Effector memory CD8-positive, alpha-beta T cell (primary cell): ENCODE results near the gene AGRN.

ENCODE experiments used
- ATAC-seq: fragments of 150-1000 bp; cut with Tn5 transposase; replicated peaks from 2 replicates; pipeline ENCODE4 v1.10.0; 2021; ENCODE audit warnings: mild to moderate bottlenecking, moderate library complexity
- DNase-seq, 3 experiments: peaks; one replicate each; pipeline ENCODE4 v3.0.0; 2021
- H3K27ac Mint-ChIP-seq, 2 donors: one replicate each; pipeline ENCODE4 v1.8.0; 2022; ENCODE audit warnings: mild to moderate bottlenecking in 2 of 2, mixed read lengths in 2 of 2, moderate library complexity in 2 of 2
- H3K27me3 Mint-ChIP-seq, 2 donors: one replicate each; pipeline ENCODE4 v1.8.0; 2022; ENCODE audit warnings: mixed read lengths in 2 of 2
- H3K36me3 Mint-ChIP-seq: one replicate; pipeline ENCODE4 v1.8.0; 2022; ENCODE audit warnings: mild to moderate bottlenecking, moderate library complexity, mixed read lengths; ENCODE audit not compliant: insufficient read depth
- H3K4me1 Mint-ChIP-seq, 2 donors: one replicate each; pipeline ENCODE4 v1.8.0; 2022; ENCODE audit warnings: low read depth in 2 of 2, mixed read lengths in 2 of 2
- H3K4me3 Mint-ChIP-seq, 2 donors: one replicate each; pipeline ENCODE4 v1.8.0; 2022; ENCODE audit warnings: mild to moderate bottlenecking in 2 of 2, mixed read lengths in 2 of 2, moderate library complexity in 2 of 2
- H3K9me3 Mint-ChIP-seq, 2 donors: one replicate each; pipeline ENCODE4 v1.8.0; 2022; ENCODE audit warnings: mixed read lengths in 2 of 2

Gene AGRN

DNA sequence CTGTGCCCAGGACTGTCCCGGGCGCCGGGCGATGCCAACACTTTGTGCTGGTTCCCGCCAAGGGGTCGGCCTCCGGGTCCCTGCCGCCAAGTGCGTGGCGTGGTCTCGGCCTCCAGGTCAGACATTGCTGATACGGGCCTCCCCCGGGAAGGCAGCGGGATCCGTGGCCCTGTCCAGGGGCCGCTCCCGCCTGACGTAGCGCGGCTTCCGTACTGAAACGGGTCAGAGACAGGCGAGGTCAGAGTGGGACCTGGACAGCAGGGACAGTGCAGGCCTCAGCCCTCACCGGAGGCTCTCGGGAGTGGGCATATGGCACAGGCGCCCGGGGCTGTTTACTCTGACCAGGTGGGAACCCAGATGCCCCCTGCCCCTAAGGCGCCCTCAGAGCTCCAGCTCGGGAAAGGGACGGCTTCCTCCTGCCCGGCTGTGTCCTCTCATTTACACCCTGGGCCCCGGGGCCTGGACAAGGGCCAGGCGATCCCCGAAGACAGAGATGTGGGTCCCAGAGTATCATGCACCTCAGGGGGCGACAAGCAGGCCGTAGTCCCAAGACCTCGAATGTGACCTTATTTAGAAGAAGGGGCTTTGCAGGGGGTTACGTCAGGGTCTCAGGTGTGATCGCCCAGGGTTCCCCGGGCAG lies 63.0 kb downstream of the AGRN start:
- Mint-ChIP-seq H3K27me3 (no peaks in the 10 kb centered on the region), H3K4me3 (no peak overlapping the region), H3K36me3 (no peaks in the 10 kb centered on the region), H3K9me3 (no peaks in the 10 kb centered on the region), H3K4me1 (no peaks in the 10 kb centered on the region), H3K27ac (no peak overlapping the region)
- DNase-seq (no peak), ATAC-seq (no peak)

DNA sequence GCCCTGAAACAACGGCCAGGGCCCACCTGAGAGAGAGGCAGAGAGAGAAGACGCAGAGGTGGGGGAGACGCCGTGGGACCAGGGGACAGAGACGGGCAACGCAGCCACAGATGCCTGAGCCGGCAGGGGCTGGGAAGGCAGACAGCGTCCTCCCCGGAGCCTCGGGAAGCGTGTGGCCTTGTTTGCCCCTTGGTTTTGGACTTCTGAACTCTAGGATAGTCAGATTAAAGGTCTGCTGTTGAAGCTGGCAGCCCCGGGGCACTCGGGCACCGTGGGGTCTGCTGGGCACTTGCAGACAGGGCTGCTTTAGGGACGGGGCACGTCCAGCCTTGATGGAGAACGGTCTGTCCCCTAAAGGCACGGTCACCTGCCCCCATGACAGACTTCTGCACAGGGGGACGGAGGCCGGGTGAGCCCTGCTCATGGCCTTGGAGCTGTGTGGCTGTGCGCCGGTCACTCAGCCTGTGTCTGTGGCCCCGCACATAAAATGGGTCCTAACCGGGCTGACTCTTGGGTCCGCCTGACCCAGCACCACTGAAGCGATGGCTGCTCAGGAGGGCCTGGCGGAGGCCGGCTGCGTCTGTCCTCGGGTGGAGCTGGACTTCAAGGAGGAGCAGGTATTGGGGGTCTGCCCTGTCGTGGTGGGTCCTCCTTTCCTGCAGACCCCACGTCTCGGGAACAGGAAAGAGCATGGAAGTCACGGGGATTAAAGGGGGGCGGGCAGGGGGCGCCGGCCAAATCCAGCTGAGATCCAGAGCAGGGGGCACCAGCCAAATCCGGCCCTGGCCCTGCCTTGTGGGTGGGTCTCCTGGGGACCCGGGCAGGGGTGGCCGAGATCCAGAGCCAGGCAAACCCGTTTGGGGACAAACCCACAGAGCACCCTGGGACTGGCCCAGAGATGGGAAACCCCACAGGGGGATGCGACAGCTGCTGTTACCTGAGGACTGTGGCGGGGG lies 63.8 kb downstream of the AGRN start:
- no peaks in the 10 kb centered on the region for H3K9me3 Mint-ChIP-seq
- ATAC-seq (no peak), DNase-seq (no peak)
- H3K27me3 Mint-ChIP-seq = no peaks in the 10 kb centered on the region
- H3K36me3 Mint-ChIP-seq = no peaks in the 10 kb centered on the region
- no peak overlapping the region for H3K27ac Mint-ChIP-seq
- no peaks in the 10 kb centered on the region for H3K4me1 Mint-ChIP-seq
- no peak overlapping the region for H3K4me3 Mint-ChIP-seq

DNA sequence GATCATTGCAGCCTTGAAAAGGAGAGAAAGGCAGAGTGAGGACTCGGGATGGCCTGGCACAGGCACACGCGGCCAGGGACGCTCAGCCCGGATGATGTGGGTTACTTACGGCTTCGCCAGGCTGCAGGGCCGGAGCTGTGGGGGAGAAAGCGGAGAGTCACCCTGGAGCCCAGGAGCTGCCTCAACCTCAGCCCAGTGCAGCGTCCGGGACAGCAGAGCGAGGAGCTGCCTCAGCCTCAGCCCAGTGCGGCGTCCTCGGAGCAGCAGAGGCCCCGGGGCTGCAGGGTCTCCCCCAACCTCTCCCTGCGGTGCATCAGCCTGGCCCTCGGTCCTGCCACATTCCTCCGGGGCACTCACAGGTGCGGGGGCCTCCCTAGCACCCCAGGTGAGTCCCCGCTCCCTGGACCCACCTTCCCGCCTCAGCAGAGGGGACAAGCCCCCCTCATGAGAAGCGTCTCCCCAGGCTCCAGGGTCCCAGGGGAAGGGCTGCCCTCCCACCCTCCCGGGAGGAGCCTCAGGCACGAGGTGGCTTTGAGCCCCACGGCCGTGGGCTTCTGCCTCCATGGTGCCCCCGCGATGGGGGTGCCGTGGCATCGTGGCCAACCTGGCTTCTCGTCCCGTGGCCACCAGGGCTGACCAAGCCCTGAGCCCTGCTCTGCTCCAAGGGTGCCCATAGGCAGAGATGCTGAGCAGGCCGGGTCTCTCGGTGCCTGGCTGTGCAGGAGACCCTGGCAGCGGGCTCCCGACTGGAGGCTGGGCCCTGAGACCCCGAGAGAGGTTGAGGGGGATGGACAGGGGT lies 64.7 kb downstream of the AGRN start:
- DNase-seq = no peak
- no peaks in the 10 kb centered on the region for H3K27me3 Mint-ChIP-seq
- H3K9me3 Mint-ChIP-seq = no peaks in the 10 kb centered on the region
- H3K4me3 Mint-ChIP-seq = no peak overlapping the region
- no peaks in the 10 kb centered on the region for H3K4me1 Mint-ChIP-seq
- H3K27ac Mint-ChIP-seq = no peak overlapping the region
- no peaks in the 10 kb centered on the region for H3K36me3 Mint-ChIP-seq
- no peak for ATAC-seq

DNA sequence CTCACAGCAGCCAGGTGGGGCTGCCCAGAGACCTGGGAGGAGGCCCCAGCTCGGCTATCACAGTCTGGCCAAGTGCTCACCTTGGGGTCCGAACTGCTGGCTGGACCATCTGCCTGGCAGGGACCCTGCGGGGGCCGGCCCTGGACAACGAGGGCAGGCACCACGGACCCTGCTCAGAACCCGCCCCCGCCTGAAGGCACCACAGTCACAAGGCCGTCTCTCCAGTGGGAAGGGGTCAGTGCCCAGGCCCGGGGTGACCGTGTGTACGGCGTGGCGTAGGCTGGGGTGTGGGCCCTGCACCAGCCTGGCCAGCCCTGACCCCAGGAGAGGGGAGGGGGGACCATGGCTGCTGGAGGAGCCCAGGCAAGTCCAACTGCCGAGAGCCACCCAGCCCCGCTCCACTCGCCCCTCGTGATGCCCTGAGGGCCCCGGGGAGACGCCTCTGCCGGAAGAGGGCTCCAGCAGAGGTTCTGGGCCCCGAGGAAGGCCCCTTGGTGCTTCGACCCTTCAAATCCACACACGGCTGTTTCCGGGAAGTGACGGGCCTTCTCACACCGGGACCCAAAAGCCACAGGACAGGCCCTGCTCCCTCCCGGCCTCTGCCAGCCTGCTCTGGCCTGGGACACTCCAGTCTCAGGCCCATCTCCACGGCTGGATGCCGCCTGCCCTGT lies 65.4 kb downstream of the AGRN start:
- H3K9me3 Mint-ChIP-seq = no peaks in the 10 kb centered on the region

DNA sequence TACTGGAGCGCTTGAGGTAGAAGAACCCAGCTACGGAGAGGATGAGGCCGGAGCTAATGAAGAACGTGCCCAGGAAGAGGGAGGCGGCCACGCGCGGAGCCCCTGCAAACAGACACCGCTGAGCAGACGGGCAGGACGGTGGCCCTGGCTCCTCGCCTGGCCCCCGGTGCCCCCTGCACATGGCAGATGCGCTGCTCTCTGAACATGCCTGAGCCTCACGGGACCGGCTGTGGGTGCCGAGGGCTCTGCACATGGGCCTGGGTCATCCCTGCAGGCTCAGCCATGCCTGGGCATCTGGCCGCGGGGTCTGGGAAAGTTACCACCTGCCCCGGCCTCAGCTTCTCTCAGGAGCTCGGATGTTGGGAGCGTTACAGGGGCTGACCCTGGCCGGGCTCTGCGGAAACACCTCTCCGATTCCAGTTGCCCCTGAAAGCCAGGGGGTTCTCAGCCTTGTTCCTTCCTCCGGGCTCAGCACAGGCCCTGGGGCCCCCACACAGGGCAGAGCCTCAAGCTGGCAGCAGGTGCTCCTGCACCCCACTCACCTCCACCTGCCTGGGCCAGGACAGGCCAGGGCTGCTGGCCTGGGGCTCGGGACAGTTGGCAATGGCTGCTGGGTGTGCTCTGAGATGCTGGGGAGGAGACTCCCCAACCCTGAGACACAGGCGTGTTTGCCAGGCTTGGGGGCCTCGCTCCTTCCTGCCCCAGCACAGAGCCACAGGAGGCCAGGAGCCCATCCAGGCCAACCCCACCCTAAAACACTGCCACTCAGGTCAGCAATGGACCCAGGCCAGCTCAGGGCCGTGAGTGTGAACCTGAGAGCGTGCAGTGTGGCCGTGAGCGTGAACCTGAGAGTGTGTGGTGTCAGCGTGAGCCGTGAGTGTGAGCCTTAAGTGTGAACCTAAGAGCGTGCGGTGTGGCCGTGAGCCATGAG lies 66.3 kb downstream of the AGRN start:
- no peak for DNase-seq
- Mint-ChIP-seq H3K27ac (no peak overlapping the region), H3K4me1 (no peaks in the 10 kb centered on the region), H3K9me3 (no peaks in the 10 kb centered on the region), H3K4me3 (no peak overlapping the region), H3K27me3 (no peaks in the 10 kb centered on the region), H3K36me3 (no peaks in the 10 kb centered on the region)
- no peak for ATAC-seq

More for the DNA sequence above, 65.4 kb downstream of the AGRN start:
- Mint-ChIP-seq H3K4me3 (no peak overlapping the region), H3K4me1 (no peaks in the 10 kb centered on the region), H3K36me3 (no peaks in the 10 kb centered on the region), H3K27me3 (no peaks in the 10 kb centered on the region), H3K27ac (no peak overlapping the region)
- no peak for ATAC-seq
- no peak for DNase-seq

DNA sequence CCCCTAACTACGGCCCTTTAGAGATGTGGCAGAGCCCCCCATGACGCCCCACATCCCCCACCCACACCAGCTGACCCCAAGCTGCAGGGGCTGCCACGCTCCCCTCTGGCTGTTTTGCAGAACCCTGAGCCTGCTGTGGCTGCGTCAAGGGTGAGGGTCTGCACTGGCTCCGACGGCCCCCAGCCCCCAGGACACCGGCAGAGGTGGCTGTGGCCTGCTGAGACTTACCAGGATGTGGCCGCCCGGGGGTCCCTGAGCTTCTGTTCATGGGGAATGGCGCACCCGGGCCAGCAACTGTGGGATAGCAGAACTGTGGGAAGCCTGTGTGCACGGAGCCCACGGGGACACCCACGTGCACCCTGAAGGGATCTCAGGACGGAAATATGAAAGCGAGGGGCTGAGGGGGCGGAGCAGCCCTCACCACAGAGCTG lies 67.0 kb downstream of the AGRN start:
- no peak for ATAC-seq
- no peaks in the 10 kb centered on the region for H3K36me3 Mint-ChIP-seq
- H3K27ac Mint-ChIP-seq = no peak overlapping the region
- H3K27me3 Mint-ChIP-seq = no peaks in the 10 kb centered on the region
- H3K4me1 Mint-ChIP-seq = no peaks in the 10 kb centered on the region
- no peak for DNase-seq
- H3K9me3 Mint-ChIP-seq = no peaks in the 10 kb centered on the region
- no peak overlapping the region for H3K4me3 Mint-ChIP-seq

DNA sequence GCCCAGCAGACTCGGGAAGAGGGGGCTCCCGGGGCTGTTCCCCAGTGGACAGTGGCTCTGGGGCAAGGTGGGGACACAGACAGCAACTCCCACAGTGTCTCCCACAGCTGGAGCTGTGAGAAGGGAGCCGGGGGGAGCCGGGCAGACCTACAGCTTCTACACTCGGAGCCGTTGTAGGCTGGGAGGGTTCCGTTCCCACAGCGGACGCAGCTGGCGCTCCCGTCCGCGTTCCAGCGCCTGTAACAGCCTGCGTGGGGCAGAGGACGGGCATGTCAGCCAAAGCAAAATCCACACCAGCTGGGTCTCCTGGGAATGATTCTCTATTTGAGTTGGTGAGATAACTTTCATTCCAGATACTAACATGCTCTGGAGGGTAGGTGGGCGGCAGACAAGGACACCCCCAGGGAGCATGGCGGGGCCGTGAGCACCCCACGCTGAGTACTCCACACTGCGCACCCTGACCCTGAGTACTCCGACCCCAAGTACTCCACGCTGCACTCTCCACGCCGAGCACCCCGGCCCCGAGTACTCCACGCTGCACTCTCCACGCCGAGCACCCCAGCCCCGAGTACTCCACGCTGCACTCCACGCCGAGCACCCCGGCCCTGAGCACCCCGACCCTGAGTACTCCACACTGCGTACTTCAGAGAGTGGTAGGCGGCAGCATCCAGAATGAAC lies 67.6 kb downstream of the AGRN start:
- Mint-ChIP-seq H3K4me1 (no peaks in the 10 kb centered on the region), H3K27ac (no peak overlapping the region), H3K27me3 (no peaks in the 10 kb centered on the region), H3K4me3 (no peak overlapping the region), H3K36me3 (no peaks in the 10 kb centered on the region), H3K9me3 (no peaks in the 10 kb centered on the region)
- ATAC-seq (no peak), DNase-seq (no peak)

DNA sequence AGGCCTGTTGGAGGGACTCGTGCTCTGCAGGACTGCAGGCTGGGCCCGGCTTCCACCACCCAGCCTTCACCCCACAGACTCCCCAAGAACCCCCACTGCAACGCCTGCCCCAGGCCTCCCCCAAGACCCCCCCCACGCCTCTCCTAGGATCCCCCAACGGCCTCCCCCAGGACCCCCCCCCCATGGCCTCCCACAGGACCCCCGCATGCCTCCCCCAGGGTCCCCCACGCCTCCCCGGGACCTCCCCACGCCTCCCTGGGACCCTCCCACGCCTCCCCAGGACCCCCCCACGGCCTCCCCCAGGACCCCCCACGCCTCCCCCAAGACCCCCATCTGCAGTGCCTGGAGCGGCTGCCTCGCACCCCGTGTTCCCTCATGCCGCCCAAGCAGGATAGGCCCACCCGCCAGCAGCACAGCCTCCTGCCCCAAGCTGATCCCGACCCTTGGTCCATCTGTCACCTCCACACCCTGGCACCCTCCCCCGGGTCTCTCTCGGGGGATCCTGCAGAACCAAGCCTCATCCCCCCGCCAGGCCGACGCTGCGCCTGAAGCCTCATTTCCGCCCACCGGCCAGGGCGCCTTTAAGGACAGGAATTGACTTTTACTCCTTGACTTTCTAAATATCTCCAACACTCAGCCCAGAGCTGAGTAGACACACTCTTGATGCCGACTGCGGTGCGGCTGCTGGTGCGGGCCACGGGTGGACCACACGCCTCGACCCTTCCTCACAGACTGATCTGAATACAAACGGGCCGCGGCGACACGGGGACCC lies 68.3 kb downstream of the AGRN start:
- H3K9me3 Mint-ChIP-seq = no peaks in the 10 kb centered on the region
- DNase-seq (no peak), ATAC-seq (no peak)
- no peak overlapping the region for H3K27ac Mint-ChIP-seq
- H3K4me3 Mint-ChIP-seq = no peak overlapping the region
- H3K4me1 Mint-ChIP-seq = peaks cover 0 to 3% of the 10 kb centered on the region in 2 donors
- no peaks in the 10 kb centered on the region for H3K27me3 Mint-ChIP-seq
- H3K36me3 Mint-ChIP-seq = no peaks in the 10 kb centered on the region

DNA sequence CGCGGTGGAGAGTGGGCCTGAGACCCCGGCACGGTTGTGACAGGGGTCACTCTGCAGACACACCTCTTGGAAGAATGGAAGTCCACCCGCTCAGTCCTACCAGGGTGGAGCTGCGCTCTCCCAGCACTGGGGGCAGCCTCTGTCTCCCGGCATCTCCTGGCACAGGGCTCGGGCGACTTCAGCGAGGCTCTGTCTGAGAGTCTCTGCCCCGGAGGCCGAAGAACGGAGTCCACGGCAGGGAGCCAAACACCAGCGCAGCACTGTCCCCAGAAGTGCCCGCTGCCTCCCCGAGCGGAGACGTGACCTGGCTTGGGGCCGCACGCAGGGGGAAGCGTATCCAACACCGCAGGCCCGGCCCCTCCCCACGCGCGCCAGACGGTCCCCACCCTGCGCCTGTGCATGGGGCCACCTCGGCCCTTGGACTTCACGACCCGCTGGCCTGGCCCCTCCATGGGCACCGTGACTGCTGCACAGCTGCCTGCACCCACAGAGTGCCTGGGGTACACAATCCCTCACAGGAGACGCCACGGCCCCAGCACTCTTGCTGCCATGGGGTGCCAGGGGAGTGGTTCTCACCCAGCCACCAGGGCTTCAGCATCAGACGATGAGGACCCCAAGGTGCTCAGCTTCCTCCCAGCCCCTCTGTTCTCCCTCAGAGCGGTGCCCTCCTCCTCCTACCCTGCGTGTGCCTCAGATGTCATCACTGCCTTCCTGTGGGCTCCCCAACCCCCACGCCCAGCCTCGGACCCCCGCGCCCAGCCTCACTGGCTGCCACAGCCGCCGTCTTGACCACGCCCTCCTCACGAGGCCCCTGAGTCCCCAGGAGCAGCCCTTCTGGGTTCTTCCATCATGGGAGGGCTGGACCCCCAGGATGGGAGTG lies 69.1 kb downstream of the AGRN start:
- Mint-ChIP-seq H3K9me3 (no peaks in the 10 kb centered on the region), H3K27me3 (no peaks in the 10 kb centered on the region), H3K4me1 (peaks cover 0 to 3% of the 10 kb centered on the region in 2 donors), H3K36me3 (no peaks in the 10 kb centered on the region), H3K4me3 (no peak overlapping the region), H3K27ac (no peak overlapping the region)
- no peak for ATAC-seq
- no peak for DNase-seq

DNA sequence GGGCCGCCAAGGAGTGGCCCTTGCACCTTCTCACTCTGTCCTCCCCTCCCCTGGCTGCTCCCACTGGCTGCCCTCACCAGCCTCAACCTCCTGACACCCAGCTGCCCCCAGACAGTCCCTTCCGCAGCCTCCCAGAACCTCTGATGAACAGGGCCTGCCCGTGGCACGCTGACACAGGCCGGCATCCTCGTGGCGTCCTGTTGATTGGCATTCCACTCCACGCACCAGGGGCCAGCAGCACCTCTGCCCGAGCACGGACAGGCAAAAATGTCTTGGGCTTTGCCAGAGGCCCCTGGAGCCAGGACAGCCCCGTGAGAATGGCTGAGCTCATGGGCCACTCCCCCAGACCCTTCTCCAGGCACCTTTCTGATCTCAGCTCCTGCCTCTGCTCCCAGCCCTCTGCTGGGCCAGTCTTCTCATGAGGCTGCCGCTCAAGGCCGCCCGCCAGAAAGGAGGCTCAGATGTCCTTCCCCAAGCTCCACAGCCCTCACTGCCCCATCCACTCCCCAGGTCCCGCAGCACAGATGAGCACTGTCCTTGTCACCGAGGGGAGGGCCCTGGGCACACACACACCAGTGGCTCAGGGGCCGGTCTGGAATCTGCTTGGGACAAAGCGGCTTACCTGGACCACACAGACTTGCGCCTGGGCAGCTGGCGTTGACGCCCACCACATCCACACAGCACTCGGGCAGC lies 70.0 kb downstream of the AGRN start:
- no peak overlapping the region for H3K27ac Mint-ChIP-seq

More for the DNA sequence above, 70.0 kb downstream of the AGRN start:
- no peak for DNase-seq
- no peaks in the 10 kb centered on the region for H3K36me3 Mint-ChIP-seq
- H3K4me1 Mint-ChIP-seq = peaks cover 0 to 3% of the 10 kb centered on the region in 2 donors
- no peaks in the 10 kb centered on the region for H3K27me3 Mint-ChIP-seq
- H3K9me3 Mint-ChIP-seq = no peaks in the 10 kb centered on the region
- H3K4me3 Mint-ChIP-seq = no peak overlapping the region
- ATAC-seq = no peak
